ELF-1 (cell line): ENCODE measurements around the gene TMEM131.
A peak's percentile ranks its signal among the peaks of the same experiment; 100 is the strongest.

Source experiments
- DNase-seq: peaks from one replicate; pipeline ENCODE4 v3.0.0-alpha.2; 2016; ENCODE audit warnings: low read depth, low spot score

Gene TMEM131

GRCh38 chr2:97739020-97739892, 256.5 kb downstream of the TMEM131 start:
- no peak for DNase-seq

GRCh38 chr2:97738179-97739019, 257.3 kb downstream of the TMEM131 start:
- DNase-seq, result no peak

- no peak for DNase-seq
Observed at GRCh38 chr2:97737421-97738178, 258.1 kb downstream of the TMEM131 start.

DNA sequence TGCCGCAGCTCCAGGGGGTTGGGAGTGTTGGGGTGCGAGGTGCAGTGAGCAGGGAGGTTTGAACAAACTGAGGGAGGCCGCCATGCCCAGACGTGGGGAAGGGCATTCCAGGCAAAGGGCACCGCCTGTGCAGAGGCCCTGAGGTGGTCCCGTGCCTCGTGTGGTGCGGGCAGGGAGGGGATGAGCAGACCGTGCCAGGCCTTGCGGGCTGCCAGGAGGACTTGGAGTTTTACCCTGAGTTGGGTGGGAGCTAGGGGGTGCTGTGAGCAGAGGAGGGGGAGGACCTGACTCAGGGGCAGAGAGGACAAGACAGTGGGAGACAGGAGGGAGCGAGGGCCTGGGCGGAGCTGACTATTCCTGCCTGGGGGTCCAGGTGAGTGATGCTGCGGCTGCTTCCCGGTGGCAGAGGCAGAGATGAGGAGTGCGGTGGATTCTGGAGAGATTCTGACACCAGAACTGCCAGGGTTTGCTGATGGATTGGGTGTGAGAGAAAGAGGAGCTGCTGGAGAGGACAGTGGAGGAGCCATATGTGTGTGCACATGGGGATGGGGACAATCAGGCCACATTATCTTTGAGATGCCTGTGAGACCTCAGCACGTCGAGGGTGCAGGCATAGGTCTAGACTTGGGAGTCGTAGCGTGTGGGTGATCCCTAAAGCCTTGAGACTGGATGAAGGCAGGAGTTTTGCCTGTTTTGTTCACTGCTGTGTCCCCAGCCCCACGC, 259.0 kb downstream of the TMEM131 start:
- DNase-seq, result no peak

DNA sequence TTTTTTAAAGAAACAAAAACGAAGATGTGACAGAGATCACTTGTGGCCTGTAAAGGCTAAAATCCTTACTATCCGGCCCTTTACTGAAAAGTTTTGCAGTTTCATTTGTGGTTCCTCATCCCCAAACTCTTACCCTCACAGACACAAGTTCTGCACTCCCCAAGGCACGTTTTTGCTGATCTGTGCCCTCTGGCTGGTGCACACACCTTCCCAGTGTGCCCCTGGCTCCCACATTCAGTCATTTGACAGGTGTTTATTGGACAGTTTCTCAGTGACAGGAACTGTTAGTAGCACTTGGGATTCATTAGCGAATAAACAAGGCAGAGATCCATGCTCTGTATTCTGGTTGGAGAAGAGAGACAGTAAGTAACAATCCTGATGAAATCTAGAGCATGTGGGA, 259.6 kb downstream of the TMEM131 start:
- DNase-seq, result no peak

DNA sequence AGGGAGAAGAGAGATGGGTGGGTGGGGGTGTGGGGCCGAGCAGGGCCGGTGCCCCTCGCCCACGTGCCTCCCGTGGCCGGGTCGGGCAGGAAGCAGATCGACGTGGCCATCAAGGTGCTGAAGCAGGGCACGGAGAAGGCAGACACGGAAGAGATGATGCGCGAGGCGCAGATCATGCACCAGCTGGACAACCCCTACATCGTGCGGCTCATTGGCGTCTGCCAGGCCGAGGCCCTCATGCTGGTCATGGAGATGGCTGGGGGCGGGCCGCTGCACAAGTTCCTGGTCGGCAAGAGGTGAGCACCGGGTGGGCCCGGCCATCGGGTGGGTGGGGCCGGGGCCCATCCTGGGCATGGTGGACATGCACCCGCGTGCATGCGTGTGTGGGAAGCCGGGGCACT, 260.6 kb downstream of the TMEM131 start:
- DNase-seq, result no peak

GRCh38 chr2:97734061-97735051, 261.4 kb downstream of the TMEM131 start:
- peak; percentile 69 for DNase-seq

GRCh38 chr2:97733341-97734035, 262.3 kb downstream of the TMEM131 start:
- DNase-seq, result no peak

DNA sequence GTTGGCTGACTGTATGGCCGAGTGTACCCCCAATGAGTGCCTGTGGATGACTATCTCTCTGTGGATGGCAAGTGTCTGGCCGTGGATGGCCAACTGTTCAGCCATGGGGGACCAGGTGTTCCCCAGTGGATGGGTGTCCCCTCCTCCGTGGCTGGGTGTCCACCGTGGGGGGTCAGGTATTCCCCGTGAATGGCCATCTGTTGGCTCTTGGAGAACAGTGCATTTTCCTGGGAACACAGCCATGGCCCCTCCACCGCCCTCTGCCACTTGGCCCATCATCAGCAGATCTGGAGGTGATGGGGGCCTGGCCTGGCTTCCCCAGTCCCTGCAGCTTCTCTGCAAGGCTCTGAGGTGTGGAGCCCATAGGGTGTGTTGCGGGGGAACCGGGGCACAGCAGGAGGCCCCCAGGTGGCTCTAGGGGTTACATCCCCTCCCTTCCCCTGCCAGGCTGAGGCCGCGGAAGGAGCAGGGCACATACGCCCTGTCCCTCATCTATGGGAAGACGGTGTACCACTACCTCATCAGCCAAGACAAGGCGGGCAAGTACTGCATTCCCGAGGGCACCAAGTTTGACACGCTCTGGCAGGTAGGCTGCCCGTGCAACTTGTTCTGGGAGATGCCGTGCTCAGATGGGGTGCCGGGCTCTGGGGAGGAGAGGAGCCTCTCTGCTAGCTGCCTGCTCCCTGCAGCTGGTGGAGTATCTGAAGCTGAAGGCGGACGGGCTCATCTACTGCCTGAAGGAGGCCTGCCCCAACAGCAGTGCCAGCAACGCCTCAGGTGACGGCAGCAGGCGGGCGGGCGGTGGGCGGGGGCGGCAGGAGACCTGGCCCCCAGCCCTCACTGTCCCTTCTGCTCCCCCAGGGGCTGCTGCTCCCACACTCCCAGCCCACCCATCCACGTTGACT, 263.1 kb downstream of the TMEM131 start:
- no peak for DNase-seq

GRCh38 chr2:97731274-97732020, 264.3 kb downstream of the TMEM131 start:
- DNase-seq, result no peak

DNA sequence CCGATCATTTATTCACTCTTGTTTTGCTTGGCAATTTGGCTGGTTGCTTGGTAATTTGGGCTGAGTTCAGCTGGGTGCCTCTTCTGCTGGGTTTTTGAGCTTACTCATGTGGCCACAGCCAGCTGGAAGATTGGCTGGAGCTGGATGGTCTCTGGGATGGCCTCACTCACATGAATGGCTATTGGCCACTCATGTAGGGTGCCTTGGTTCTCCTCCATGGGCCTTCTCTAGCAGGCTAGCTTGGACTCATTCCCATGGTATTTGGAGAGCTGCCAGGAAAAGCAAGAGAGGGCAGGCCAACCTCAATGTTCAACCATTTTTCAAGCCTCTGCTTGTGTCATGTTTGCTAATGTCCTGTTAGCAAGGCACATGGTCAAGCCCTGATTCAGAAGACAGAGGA, 265.5 kb downstream of the TMEM131 start:
- DNase-seq, result no peak

GRCh38 chr2:97728091-97728731, 267.5 kb downstream of the TMEM131 start:
- no peak for DNase-seq

DNA sequence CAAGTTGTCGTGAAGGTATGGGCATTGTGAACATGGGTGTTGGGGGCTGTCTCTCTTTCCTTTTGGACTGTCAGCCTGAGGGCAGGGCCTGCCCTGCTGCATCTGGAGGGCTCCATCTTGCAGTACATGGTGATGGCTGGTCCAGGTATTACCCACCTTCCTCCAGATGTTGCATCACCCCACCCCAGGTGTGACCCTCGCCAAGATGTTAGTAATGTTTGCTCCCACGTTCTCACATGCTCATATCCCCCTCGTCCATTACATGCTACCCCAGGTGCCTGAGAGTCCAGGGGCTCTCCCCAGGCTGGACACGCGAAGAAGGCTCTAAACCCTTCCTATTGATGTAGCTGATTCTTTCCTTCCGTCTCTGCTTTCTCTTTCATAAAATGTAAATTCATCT, 268.5 kb downstream of the TMEM131 start:
- no peak for DNase-seq

DNA sequence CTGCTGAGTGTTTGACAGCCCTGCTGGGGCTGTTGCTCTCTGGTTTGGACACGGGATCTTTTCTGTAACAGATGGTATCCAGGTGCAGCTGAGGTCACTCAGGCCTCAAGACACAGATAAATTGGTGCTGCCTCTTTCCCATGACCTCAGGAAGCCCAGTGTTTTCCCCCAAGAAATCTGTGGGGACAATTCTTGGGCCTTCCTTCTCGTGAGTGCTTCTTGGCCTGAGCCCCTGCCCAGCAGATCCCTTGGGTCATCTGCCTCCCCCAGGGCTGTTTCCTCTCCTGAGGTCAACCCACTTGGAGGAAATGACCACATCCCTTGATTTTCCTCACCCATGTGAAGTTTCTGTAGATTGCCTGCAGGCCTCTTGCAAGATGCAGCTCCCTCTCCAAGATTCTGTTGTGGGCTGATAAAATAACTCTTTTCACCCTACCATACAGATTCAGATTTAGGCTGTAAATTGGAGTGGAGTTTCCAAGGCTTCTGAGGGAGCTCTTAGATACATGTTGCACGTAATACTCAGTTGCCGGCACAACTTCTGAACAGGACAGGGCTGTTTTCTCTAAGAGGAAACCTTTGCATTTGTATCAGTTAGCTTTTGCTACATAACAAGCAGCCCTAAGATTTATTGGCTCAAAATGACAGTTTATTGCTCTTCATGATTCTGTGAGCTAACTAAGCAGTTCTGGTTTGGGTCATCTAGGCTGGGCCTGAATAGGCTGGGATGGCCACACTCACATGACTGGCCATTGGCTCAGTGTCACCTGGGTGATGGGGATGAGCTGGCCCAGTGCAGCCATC, 269.3 kb downstream of the TMEM131 start:
- DNase-seq, result no peak

GRCh38 chr2:97724946-97725688, 270.6 kb downstream of the TMEM131 start:
- DNase-seq, result no peak

- DNase-seq, result no peak
Observed at GRCh38 chr2:97724501-97724900, 271.2 kb downstream of the TMEM131 start.
